GM18951 (cell line): Measurements from ENCODE around the gene APOBEC3B.
"Not testable (repeated sequence)": the region's sequence is repeated elsewhere in the genome, so short reads cannot be mapped to it uniquely, and the experiment has no call there.

Experiments used
- POLR2A ChIP-seq: IDR thresholded peaks from 4 replicates; pipeline ENCODE4 v1.6.1; 2011; ENCODE audit warnings: mild to moderate bottlenecking; ENCODE audit not compliant: insufficient read length, insufficient read depth; ENCODE audit errors: extremely low read depth
- in situ Hi-C: fragments of 300-500 bp; cut with MboI; formaldehyde crosslinking; loops from one replicate; pipeline ENCODE4 v1.12.0; 2022; ENCODE audit warnings: low sequenced_read_pairs, mixed read lengths, inconsistent platforms; ENCODE audit not compliant: unreplicated experiment

The APOBEC3B gene

DNA sequence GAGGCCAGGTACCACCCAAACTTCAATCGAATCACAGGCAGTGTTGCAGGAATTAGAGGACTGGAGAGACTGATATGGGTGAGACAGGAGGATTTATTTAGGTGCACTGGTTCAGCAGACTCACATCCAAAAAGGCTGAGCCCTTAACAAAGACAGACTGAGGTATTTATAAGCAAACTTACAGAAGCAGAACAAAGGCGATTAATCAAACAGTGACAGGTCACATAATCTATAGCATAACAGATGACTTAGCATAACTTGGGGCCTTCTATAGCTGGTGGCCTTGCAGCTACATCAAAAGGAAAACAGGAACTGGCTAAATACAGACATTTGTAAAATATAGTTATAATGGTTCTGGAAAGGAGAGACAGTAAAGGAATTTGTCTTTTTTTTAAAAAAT is 2.1 kb downstream of the APOBEC3B start:
- TF ChIP-seq POLR2A, result no peak
- in situ Hi-C loops, result no loop called here

GRCh38 chr22:38984784-38985757 is 2.9 kb downstream of the APOBEC3B start:
- in situ Hi-C loops, result not testable (repeated sequence)

DNA sequence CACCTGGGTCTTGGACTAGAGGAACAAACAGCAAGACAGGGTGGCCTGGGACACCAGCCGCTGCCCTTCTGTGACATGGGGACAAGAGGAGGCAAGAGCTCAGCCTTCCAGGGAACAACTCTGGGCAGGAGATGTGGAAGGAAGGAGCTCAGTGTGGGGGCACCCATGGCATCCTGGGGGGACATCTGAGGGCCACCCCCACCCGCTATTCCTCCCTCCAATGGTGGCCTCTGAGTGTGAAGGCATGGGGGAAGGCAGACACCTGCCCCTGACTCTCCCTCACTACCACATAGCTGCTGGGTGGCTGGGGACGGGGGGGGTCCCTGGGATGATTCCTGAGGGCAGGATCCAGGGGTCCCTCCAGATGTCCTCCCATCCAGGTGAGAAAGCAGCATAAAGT is 4.5 kb downstream of the APOBEC3B start:
- TF ChIP-seq POLR2A, result no peak
- in situ Hi-C loops, result no loop called here

DNA sequence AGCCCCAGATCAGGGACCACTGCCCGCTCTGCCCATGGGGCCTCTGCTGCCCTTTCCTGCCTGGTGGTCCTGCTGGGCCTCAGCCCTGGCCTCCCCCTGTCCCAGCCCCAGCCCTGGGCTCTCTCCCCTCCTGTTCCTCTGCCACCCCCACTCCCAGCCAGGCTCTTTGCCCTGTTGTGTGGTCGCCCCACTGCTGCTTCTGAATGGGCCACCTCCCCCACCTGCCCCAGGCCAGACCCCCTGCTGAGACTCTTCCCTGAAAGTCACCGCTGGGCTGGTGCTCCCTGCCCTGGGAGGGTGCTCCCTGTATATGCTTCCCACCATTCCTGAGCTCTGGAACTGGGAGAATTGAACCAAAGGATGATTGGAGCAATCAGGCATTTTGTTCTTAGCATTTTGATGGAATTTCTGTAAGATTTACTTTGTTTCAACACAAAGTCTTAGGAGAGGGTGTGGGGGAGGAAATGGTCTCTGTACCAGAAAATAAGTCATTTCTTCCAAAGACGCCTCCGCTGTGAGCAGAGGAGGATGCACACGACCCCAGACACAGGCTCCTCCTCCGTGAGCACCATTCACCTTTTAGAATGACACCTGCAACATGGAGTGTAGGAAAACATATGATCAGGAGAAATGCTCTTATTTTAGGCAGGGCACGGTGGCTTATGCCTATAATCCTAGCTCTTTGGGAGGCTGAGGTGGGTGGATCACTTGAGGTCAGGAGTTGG is 5.2 kb downstream of the APOBEC3B start:
- no peak for TF ChIP-seq POLR2A
- in situ Hi-C loops, result no loop called here

DNA sequence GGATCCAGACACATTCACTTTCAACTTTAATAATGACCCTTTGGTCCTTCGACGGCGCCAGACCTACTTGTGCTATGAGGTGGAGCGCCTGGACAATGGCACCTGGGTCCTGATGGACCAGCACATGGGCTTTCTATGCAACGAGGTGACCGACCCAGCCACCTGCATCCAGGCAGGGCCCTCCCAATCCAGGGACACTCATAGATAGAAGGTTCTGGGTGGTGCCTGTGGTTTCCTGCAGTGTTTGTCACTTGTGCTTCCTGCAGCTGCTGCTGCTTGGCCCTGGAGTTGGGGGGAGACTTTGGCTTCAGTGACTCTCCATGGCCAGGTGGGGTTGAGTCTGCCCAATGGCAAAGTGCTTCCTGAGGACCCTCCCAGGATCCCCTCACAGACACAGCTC is 7.3 kb downstream of the APOBEC3B start:
- TF ChIP-seq POLR2A, result no peak
- in situ Hi-C loops, result no loop called here

DNA sequence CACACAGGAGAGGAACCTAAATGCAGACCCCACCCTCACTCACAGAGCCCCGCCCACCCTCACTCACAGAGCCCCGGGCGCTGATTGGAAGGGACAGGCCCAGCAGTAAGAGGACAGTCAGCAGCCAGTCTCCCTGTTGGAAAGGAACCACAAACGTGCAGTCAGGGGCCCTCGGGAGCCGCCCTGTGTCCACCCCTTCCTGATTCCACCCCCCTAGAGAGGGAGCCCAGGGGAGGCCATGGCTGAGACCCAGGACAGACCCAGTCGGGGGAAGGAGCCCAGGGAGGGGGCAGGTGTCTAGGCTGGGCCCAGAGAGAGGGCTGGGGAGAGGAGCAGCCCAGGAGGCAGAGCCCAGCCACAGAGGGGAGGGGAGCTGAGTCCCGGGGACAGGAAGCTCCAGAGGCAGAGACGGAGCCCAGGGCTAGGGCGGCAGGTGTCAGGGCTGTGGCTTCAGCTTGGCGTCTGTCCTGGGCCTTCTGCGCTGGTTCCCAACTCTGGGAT is 10.8 kb downstream of the APOBEC3B start:
- in situ Hi-C loops, result not testable (repeated sequence)

GRCh38 chr22:38996105-38996504 is 14.0 kb downstream of the APOBEC3B start:
- in situ Hi-C loops, result no loop called here
- TF ChIP-seq POLR2A, result no peak

- in situ Hi-C loops, result no loop called here
- TF ChIP-seq POLR2A, result no peak
These were observed 15.4 kb downstream of the APOBEC3B start for GRCh38 chr22:38997518-38997917.

DNA sequence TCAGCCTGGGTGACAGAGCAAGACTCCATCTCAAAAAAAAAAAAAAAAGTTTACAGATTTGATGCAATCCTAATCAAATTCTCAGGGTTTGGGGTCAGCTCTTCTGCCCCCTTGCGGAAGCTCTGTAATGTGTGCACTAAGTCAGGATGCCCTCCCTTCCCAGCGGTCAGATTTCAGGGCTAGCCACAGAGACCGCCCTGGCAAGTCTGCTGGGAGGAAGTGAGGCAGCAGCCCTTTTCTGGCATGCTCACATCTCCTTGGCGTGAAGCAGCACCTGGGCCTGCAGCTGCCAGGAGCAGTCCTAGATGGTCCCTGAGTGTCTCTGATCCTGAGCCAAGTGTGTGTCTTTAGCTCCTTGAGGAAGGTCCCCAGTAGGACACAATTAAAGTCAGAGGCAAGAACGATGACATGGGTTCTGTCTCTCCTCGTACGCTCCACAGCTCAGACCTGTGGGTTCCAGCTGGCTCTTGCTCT is 21.1 kb downstream of the APOBEC3B start:
- in situ Hi-C loops, result loop anchor here (10.0 to 25.0 kb wide), 2 partner anchors 128 to 309 kb away; partner anchors contain the start of genes CBX6 and RPL3

GRCh38 chr22:39007177-39007576 is 25.0 kb downstream of the APOBEC3B start:
- TF ChIP-seq POLR2A, result no peak
- in situ Hi-C loops, result loop anchor here (10.0 to 25.0 kb wide), 2 partner anchors 132 to 305 kb away; partner anchors contain the start of genes CBX6 and RPL3

More for the DNA sequence above, 21.1 kb downstream of the APOBEC3B start:
- TF ChIP-seq POLR2A, result peak; percentile 33

GRCh38 chr22:39008271-39008850 is 26.2 kb downstream of the APOBEC3B start:
- in situ Hi-C loops, result loop anchor here (10.0 to 25.0 kb wide), 2 partner anchors 134 to 304 kb away; partner anchors contain the start of genes CBX6 and RPL3

DNA sequence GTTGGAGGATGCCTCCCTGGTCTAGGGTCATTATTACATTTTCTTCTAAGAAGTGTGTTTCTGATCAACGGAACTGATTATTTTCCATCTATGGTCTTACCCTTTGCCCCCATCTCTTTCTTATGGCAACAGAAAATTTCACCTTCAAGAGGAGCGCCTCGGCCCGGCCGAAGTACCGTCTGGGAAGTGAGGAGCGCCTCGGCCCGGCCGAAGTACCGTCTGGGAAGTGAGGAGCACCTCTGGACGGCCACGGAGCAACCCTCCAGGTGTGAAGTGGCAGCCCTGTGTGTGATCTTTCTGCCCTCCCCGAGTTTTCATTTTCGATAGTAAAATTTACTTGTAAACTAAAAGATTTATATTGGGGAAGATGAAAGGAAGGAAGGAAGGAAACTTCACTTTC is 28.8 kb downstream of the APOBEC3B start:
- in situ Hi-C loops, result loop anchor here (5.0 to 25.0 kb wide), 2 partner anchors 111 to 301 kb away; partner anchors contain the start of gene RPL3
- no peak for TF ChIP-seq POLR2A
